ENCODE results near the gene VEGFA. TPM values are rescaled to one million over a fixed set of nuclear protein-coding genes. Genes with fewer than 3 reads are reported as not detected.
"Not testable (repeated sequence)": the region's sequence is repeated elsewhere in the genome, so short reads cannot be mapped to it uniquely, and the experiment has no call there.

The VEGFA gene
- polyA plus RNA-seq, 2 of the 4 experiments (the other 2 are of a cell fraction), result 35.8 to 83.7 TPM

- ChIA-PET POLR2A (interaction anchor here (1.2 kb wide), 1 partner anchor 47 kb away, joined by 5 read pairs; the partner anchor contains the start of gene VEGFA), CTCF (interaction anchor here (0.8 to 2.1 kb wide), 13 partner anchors 9 to 274 kb away, joined by 3 to 24 read pairs (median 4); partner anchors contain the start of gene VEGFA)
- peak; percentile 62 to 66 for DNase-seq (ENCODE audit: low read depth in 1 of 2, low spot score in 1 of 2)
- Histone ChIP-seq H3K27ac (peak overlapping the region; percentile 63 to 80), H3K4me3 (no peak overlapping the region), H3K4me2 (no peak overlapping the region), H3K4me1 (peaks cover 5% of the 10 kb centered on the region; the same call in 2 of the 3 replicates), H3K9me3 (no peaks in the 10 kb centered on the region)
- TF ChIP-seq EHMT2 (IDR thresholded peaks at IDR 0.05; ENCODE audit: low read depth), result no peak
- peak; percentile 38; the same call in 2 of the 3 replicates for TF ChIP-seq CTCF (IDR thresholded peaks at IDR 0.05)
- peak; percentile 58 for TF ChIP-seq SMC3 (IDR thresholded peaks at IDR 0.05)
- no peak for TF ChIP-seq FOXS1 (CRISPR knock-in tag; IDR thresholded peaks at IDR 0.05)
- peak; percentile 32 to 38; a peak in 2 of 5 replicates for TF ChIP-seq RAD21 (conservative IDR thresholded peaks at IDR 0.05 in 1 of 2, IDR thresholded peaks at IDR 0.05 in 1 of 2)
- TF ChIP-seq TP53 (CRISPR knock-in tag; IDR thresholded peaks at IDR 0.05), result no peak
- TF ChIP-seq PBX3 (IDR thresholded peaks at IDR 0.05), result no peak
- no peak for FAIRE-seq
- peak; percentile 97 to 100 for ATAC-seq
- WGBS (ENCODE audit: missing lambda C conversion rate), result 32% methylated on average over 4 of the region's 4 CpGs
Measured at GRCh38 chr6:43817192-43817591, 47.2 kb downstream of the VEGFA start.

GRCh38 chr6:43818973-43819372 lies 49.0 kb downstream of the VEGFA start:
- H3K9me3 ChIP-seq; H3K27ac ChIP-seq; DNase-seq (ENCODE audit: low read depth in 1 of 2, low spot score in 1 of 2); ATAC-seq; H3K4me2 ChIP-seq; FAIRE-seq; POLR2A ChIA-PET; H3K4me3 ChIP-seq: not testable (repeated sequence)
- peaks cover 11% of the 10 kb centered on the region for H3K4me1 ChIP-seq
- CTCF ChIA-PET, result interaction anchor here (1.2 kb wide), 3 partner anchors 10 to 255 kb away, joined by 3 read pairs; no protein-coding TSS in a partner anchor
- WGBS (ENCODE audit: missing lambda C conversion rate), result 87% methylated on average over 9 of the region's 9 CpGs

DNA sequence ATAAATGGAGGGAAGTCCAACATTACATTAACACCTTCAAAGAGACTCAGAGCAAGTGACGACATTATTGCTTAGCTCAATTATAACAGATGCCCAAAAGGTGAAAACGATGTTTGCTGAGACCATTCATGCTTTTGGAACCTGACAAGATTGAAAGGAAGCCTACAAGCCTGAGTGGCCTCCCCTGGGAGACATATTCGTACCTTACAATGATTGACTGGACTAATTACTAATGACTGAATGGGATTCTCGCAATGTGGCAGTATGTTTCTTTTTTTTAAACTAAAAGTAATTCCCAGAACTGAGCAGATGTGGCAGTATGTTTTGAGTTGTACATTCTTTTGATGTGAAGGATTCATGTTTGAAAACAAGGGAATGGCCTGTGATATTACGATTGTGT lies 49.9 kb downstream of the VEGFA start:
- H3K4me2 ChIP-seq, result no peak overlapping the region
- ChIA-PET POLR2A (no interaction called here), CTCF (interaction anchor here (0.9 to 1.2 kb wide), 2 partner anchors 45 to 152 kb away, joined by 3 read pairs; no protein-coding TSS in a partner anchor)
- peaks cover 18% of the 10 kb centered on the region for H3K4me1 ChIP-seq
- DNase-seq (ENCODE audit: low read depth in 1 of 2, low spot score in 1 of 2) (no peak), ATAC-seq (no peak), FAIRE-seq (no peak)
- 76% methylated on average over 5 of the region's 5 CpGs for WGBS (ENCODE audit: missing lambda C conversion rate)
- H3K4me3 ChIP-seq, result no peak overlapping the region
- no peak overlapping the region for H3K27ac ChIP-seq
- TF ChIP-seq RFX5 (IDR thresholded peaks at IDR 0.05) (no peak), CBX2 (IDR thresholded peaks at IDR 0.05; ENCODE audit: borderline replicate concordance, low read depth) (no peak), MYC (IDR thresholded peaks at IDR 0.05; ENCODE audit: borderline replicate concordance, low read length) (no peak), FOSB (CRISPR knock-in tag; IDR thresholded peaks at IDR 0.05) (no peak), ELK1 (IDR thresholded peaks at IDR 0.05; ENCODE audit: low read depth, low read length) (no peak), REST (IDR thresholded peaks at IDR 0.05) (no peak), BHLHE40 (IDR thresholded peaks at IDR 0.05; ENCODE audit: low read depth, low read length) (no peak), CTCF (IDR thresholded peaks at IDR 0.05) (no peak), HEYL (CRISPR knock-in tag; IDR thresholded peaks at IDR 0.05) (no peak), TP53 (CRISPR knock-in tag; IDR thresholded peaks at IDR 0.05) (no peak), CHD2 (IDR thresholded peaks at IDR 0.05; ENCODE audit: low read length, partially characterized antibody) (no peak), CBX8 (IDR thresholded peaks at IDR 0.05) (no peak), RCOR1 (IDR thresholded peaks at IDR 0.05; ENCODE audit: low read depth, low read length) (no peak), TFCP2L1 (CRISPR knock-in tag; IDR thresholded peaks at IDR 0.05) (no peak), NR3C1 (IDR thresholded peaks at IDR 0.05) (no peak)
- TF ChIP-seq, protein P1, sequence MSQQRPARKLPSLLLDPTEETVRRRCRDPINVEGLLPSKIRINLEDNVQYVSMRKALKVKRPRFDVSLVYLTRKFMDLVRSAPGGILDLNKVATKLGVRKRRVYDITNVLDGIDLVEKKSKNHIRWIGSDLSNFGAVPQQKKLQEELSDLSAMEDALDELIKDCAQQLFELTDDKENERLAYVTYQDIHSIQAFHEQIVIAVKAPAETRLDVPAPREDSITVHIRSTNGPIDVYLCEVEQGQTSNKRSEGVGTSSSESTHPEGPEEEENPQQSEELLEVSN (IDR thresholded peaks at IDR 0.05; ENCODE audit: borderline replicate concordance, low read depth), result no peak
- TF ChIP-seq, protein P2, sequence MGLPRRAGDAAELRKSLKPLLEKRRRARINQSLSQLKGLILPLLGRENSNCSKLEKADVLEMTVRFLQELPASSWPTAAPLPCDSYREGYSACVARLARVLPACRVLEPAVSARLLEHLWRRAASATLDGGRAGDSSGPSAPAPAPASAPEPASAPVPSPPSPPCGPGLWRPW (IDR thresholded peaks at IDR 0.05), result no peak
- no peaks in the 10 kb centered on the region for H3K9me3 ChIP-seq

Measured in A549 (cell line).